ENCODE measurements around the gene PRDM11.

PRDM11 gene

DNA sequence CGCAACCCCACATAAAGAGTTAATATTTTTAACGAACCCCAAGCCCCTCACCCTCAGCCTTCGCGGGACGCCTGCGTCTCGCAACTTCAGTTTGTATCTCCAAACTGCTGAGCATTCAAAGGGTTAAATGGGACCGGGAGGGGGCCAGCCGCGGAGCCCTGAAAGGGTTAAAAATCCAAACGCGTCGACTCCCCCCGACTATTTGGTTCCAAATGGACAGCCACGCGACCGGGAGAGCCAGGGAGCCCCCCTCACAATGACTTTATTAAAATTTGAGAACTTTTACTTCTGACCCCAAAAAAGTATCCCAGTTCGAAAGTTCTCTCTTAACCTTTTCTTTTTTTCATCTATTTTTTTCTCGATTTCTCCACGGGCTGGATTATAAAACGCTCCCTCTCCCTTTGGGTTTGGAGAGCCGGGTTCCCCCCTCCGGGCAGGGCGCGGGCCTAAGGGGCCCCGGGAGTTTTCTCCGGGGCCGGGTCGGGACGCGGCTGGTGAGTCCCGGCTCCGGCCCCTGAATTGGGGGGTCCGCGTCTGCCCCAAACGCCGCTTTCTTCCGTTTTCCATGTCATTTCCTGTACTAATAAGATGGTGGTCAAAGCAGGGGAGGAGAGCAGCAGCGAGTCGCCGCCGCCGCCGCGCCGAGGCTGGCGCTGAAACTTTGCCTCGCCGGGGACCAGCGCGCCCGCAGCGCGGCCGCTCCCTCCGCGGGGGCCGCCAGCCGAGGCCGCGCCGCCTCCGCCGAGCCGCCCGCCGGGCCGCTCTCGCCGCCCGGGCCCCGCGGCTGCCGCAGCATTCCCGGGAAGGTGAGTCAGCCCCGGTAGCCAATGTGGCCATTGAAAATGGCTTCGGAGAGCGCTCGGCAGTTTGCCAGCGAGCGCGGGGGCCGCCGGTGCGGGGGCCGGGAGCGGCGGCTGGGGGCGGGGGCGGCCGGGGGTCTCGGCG is at the start of gene PRDM11:
TSS of gene PRDM11 (plus strand) at position 568 of the 945 bp plus-strand sequence. CDS start 35,128 bp downstream, outside the sequence.
- peak within 1 kb of the TSS; percentile 74 for H3K4me3 ChIP-seq (ENCODE audit: low read length)
- no peak for DNase-seq (ENCODE audit: low read depth)
- TF ChIP-seq, protein P1, sequence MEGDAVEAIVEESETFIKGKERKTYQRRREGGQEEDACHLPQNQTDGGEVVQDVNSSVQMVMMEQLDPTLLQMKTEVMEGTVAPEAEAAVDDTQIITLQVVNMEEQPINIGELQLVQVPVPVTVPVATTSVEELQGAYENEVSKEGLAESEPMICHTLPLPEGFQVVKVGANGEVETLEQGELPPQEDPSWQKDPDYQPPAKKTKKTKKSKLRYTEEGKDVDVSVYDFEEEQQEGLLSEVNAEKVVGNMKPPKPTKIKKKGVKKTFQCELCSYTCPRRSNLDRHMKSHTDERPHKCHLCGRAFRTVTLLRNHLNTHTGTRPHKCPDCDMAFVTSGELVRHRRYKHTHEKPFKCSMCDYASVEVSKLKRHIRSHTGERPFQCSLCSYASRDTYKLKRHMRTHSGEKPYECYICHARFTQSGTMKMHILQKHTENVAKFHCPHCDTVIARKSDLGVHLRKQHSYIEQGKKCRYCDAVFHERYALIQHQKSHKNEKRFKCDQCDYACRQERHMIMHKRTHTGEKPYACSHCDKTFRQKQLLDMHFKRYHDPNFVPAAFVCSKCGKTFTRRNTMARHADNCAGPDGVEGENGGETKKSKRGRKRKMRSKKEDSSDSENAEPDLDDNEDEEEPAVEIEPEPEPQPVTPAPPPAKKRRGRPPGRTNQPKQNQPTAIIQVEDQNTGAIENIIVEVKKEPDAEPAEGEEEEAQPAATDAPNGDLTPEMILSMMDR (conservative IDR thresholded peaks at IDR 0.05; ENCODE audit: low read depth, low read length): no peak

DNA sequence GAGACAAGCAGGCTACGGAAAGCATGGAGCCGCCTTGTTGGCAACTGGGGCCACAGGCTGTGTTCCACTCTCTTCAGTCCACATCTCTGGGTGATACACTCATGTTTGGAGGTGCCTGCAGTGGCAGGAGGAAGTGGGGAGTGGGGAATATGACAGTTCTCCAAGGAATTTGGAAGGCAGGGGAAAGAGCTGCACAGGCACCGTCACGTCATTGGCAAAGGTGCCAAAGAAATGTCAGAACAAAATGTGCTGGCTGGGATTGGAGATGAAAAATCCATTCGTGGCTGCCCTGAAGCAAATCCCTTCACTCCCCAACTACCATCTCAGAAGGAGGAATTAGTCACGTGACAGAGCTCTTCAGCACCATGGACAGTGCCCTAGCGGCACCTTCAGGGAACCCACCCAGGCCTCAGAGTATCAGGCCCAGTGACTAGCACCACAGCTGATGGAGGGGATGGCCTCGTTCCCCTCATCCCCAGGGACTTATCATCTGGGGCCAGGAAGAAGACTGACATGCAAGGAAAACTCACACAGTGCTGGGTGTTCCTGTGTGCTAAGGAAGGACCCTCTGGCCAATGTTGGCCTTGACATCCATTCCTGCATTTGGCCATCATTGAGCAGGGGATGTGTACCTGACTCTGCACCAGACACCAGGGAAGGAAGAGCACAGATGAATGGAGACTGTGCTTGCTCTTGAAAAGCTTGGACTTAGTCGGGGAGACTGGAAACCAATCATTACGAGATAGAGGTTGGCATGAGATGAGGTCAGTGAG is 48.5 kb upstream of the PRDM11 start:
- DNase-seq (ENCODE audit: low read depth): peak; percentile 16

DNA sequence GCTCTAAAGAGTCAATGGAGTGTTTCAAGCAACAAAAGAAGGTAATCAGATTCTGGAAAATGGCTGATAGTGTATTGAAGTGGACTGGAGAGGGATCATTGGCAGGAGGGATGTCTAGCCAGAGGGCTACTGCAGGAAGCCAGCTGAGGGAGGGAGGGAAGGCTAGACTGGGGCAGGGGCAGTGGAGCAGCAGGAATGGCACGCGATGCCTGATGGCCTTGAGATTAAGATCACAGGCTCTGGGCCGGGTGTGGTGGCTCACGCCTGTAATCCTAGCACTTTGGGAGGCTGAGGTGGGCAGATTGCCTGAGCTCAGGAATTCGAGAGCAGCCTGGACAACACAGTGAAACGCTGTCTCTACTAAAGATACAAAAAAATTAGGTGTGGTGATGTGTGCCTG is 47.5 kb upstream of the PRDM11 start:
- DNase-seq (ENCODE audit: low read depth): no peak
- TF ChIP-seq, protein P1 (conservative IDR thresholded peaks at IDR 0.05; ENCODE audit: low read depth, low read length): no peak
- H3K4me3 ChIP-seq (ENCODE audit: low read length): no peak overlapping the region

More for the DNA sequence above, 48.5 kb upstream of the PRDM11 start:
- TF ChIP-seq, protein P1 (conservative IDR thresholded peaks at IDR 0.05; ENCODE audit: low read depth, low read length): no peak
- H3K4me3 ChIP-seq (ENCODE audit: low read length): no peak overlapping the region

DNA sequence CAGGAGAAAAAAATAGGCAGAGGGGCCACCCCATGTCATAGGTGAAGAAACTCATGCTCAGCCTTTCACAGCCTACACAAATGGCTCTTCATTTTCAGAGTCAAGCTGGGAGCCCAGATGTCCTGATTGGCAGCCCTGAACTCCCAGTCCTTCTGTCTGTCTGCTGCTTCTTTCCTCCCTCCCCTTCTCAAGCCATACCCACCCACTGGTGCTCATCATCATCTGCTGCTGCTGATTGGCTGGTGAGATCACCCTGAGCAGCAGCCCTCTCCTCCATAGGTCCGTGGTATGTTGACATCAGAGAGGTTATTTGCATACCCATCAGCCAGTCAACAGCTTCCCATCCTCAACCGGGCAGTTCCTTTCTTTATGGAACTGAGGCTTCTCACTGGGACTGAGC is 46.1 kb upstream of the PRDM11 start:
- no peak for DNase-seq (ENCODE audit: low read depth)
- H3K4me3 ChIP-seq (ENCODE audit: low read length): no peak overlapping the region
- TF ChIP-seq, protein P1 (conservative IDR thresholded peaks at IDR 0.05; ENCODE audit: low read depth, low read length): no peak

DNA sequence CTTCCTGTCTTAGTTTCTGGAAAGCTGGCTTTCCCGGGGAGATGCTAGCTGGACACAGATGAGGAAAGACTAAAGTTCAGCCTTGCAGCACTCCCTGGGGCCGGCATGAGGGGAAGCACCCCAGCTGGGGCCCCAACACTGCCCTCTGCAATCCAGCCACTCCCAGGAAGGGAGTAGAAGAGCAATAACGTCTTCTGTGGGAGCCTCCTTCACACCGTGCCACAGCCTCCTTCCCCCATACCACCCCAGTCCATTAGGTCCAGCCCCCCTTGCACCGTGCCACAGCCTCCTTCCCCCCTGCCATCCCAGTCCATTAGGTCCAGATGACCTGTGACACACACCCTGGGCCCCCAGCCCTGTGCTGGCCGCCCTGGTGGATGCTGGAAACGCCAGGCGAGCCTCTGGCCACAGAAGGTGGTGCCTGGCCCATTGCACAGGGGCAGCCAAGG is 44.1 kb upstream of the PRDM11 start:
- no peak overlapping the region for H3K4me3 ChIP-seq (ENCODE audit: low read length)
- TF ChIP-seq, protein P1 (conservative IDR thresholded peaks at IDR 0.05; ENCODE audit: low read depth, low read length): no peak
- no peak for DNase-seq (ENCODE audit: low read depth)

DNA sequence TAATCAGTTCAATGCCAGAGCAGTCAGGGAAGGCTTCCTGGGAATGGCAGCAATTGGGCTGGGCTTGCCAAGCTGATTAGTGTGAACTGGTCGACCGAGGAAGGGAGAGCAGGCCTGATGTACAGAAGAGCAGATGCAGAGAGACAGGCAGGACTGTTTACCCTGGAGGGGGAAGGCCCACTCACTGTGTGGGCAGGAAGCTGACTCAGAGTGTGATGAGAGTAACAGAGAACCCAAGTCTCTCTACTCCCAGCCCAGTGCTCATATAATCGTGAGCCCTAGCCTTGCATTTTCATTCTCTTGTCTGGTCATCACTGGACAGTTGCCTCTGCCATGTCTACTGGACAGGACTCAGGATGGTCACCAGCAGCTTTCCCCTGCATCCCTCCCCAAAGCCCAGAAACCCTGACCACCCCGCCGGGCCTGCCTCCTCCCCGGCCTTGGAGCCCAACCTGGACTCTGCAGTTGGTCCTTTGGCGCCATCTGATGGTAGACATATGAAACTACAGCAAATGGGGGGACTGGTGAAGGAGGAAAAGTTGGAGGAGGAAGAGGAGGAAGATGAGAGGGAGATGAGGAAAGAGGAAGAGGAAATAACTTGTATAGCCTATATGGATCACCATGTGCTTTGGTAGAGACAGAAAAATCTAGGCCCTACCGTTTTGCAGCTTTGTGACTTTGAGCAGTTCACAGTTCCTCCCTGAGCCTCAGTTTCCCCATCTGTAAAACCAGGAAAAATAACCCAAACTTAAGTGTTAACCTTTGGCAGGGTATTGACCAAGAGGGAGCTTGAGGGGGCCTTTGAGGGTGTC is 43.4 kb upstream of the PRDM11 start:
- no peak overlapping the region for H3K4me3 ChIP-seq (ENCODE audit: low read length)
- TF ChIP-seq, protein P1 (conservative IDR thresholded peaks at IDR 0.05; ENCODE audit: low read depth, low read length): peak; percentile 94
- DNase-seq (ENCODE audit: low read depth): no peak
